GM12875 (cell line): ENCODE measurements around the gene RNF220.

ENCODE experiments used
- H3K4me3 ChIP-seq: one replicate; pipeline ENCODE4 v1.5.1; 2011; ENCODE audit warnings: low read depth, low read length, control low read depth
- CTCF ChIP-seq: IDR thresholded peaks from 2 replicates; pipeline ENCODE4 v1.5.1; 2011; ENCODE audit warnings: low read depth, mild to moderate bottlenecking, control low read depth, inconsistent platforms, low read length, moderate library complexity, borderline replicate concordance; ENCODE audit not compliant: insufficient read depth

RNF220 gene

GRCh38 chr1:44678120-44678519, 273.1 kb downstream of the RNF220 start:
- TF ChIP-seq CTCF = no peak
- H3K4me3 ChIP-seq = no peak overlapping the region

- H3K4me3 ChIP-seq = no peak overlapping the region
- TF ChIP-seq CTCF = no peak
These were observed 273.6 kb downstream of the RNF220 start for GRCh38 chr1:44678626-44679025.

GRCh38 chr1:44679468-44679867, 274.4 kb downstream of the RNF220 start:
- no peak for TF ChIP-seq CTCF
- no peak overlapping the region for H3K4me3 ChIP-seq

- no peak for TF ChIP-seq CTCF
- H3K4me3 ChIP-seq = no peak overlapping the region
These were observed 277.1 kb downstream of the RNF220 start for GRCh38 chr1:44681905-44682882.

GRCh38 chr1:44682883-44683265, 277.8 kb downstream of the RNF220 start:
- no peak overlapping the region for H3K4me3 ChIP-seq
- no peak for TF ChIP-seq CTCF

GRCh38 chr1:44684525-44684924, 279.5 kb downstream of the RNF220 start:
- H3K4me3 ChIP-seq = no peak overlapping the region
- TF ChIP-seq CTCF = no peak

- TF ChIP-seq CTCF = no peak
- no peak overlapping the region for H3K4me3 ChIP-seq
These were observed 280.2 kb downstream of the RNF220 start for GRCh38 chr1:44685218-44685617.
